Coronary artery (tissue), 2 donors: Measurements from ENCODE around the gene INPP5D.

Experiments
- DNase-seq: peaks from one replicate; pipeline ENCODE4 v3.0.0-alpha.2; 2017; ENCODE audit warnings: low spot score
- H3K27ac ChIP-seq, 2 donors: fragments of 200-600 bp; sonication (generic); one replicate each; pipeline ENCODE4 v1.5.1; 2016 to 2019
- H3K4me3 ChIP-seq: fragments of 200-600 bp; sonication (generic); 2 replicates; pipeline ENCODE4 v1.5.1; 2016; ENCODE audit warnings: mild to moderate bottlenecking, moderate library complexity
- CTCF ChIP-seq: fragments of 200-600 bp; sonication (generic); IDR thresholded peaks from one replicate; pipeline ENCODE4 v1.5.1; 2019; ENCODE audit warnings: antibody characterized with exemption

Gene INPP5D

GRCh38 chr2:233087713-233088112, 27.6 kb downstream of the INPP5D start:
- Histone ChIP-seq H3K27ac (peak overlapping the region in 1 of 2 donors; percentile 54), H3K4me3 (no peak overlapping the region)
- no peak for DNase-seq
- TF ChIP-seq CTCF, result no peak

GRCh38 chr2:233088972-233089345, 28.8 kb downstream of the INPP5D start:
- DNase-seq, result no peak
- no peak for TF ChIP-seq CTCF
- H3K27ac ChIP-seq, result peak overlapping the region in 1 of 2 donors; percentile 54

GRCh38 chr2:233089851-233090250, 29.7 kb downstream of the INPP5D start:
- Histone ChIP-seq H3K4me3 (no peak overlapping the region), H3K27ac (no peak overlapping the region)
- no peak for TF ChIP-seq CTCF
- DNase-seq, result peak; percentile 68

More at GRCh38 chr2:233088972-233089345, 28.8 kb downstream of the INPP5D start:
- no peak overlapping the region for H3K4me3 ChIP-seq

- Histone ChIP-seq H3K4me3 (no peak overlapping the region), H3K27ac (no peak overlapping the region)
- TF ChIP-seq CTCF, result no peak
- DNase-seq, result peak; percentile 21
Observed at GRCh38 chr2:233090879-233091278, 30.7 kb downstream of the INPP5D start.

GRCh38 chr2:233091595-233092375, 31.6 kb downstream of the INPP5D start:
- Histone ChIP-seq H3K4me3 (no peak overlapping the region), H3K27ac (no peak overlapping the region)
- DNase-seq, result peak; percentile 40
- no peak for TF ChIP-seq CTCF

GRCh38 chr2:233092432-233093165, 32.5 kb downstream of the INPP5D start:
- no peak for TF ChIP-seq CTCF
- peak; percentile 62 for DNase-seq
- Histone ChIP-seq H3K27ac (no peak overlapping the region), H3K4me3 (no peak overlapping the region)

- DNase-seq, result no peak
- H3K4me3 ChIP-seq, result no peak overlapping the region
- TF ChIP-seq CTCF, result no peak
- no peak overlapping the region for H3K27ac ChIP-seq
Observed at GRCh38 chr2:233093166-233093448, 33.0 kb downstream of the INPP5D start.
